Tibial nerve (tissue), 4 donors: ENCODE results near the gene SPSB4. TPM values are rescaled to one million over a fixed set of nuclear protein-coding genes. Genes with fewer than 3 reads are reported as not detected.

ENCODE experiments used
- DNase-seq, 2 donors: peaks; one replicate each; pipeline ENCODE4 v3.0.0-alpha.2; 2019; ENCODE audit warnings: low spot score in 2 of 2
- H3K27ac ChIP-seq, 4 donors: fragments of 200-600 bp; sonication (generic) in 3 of 4; one replicate each; pipeline ENCODE4 v1.5.1; 2017 to 2019; ENCODE audit warnings: mild to moderate bottlenecking in 1 of 4
- H3K27me3 ChIP-seq, 2 donors: fragments of 200-600 bp; sonication (generic) in 1 of 2; one replicate each; pipeline versions ENCODE4 v1.5.1 to v1.6.0; 2017 to 2019
- H3K36me3 ChIP-seq, 3 donors: fragments of 200-600 bp; sonication (generic); one replicate each; pipeline ENCODE4 v1.5.1; 2018 to 2019
- H3K4me1 ChIP-seq, 4 donors: fragments of 200-600 bp; sonication (generic) in 3 of 4; one replicate each; pipeline ENCODE4 v1.5.1; 2017 to 2019
- H3K4me3 ChIP-seq, 4 donors: fragments of 200-600 bp; sonication (generic) in 3 of 4; one replicate each; pipeline ENCODE4 v1.5.1; 2017 to 2019; ENCODE audit warnings: mild to moderate bottlenecking in 1 of 4, moderate library complexity in 1 of 4
- H3K9me3 ChIP-seq, 4 donors: fragments of 200-600 bp; sonication (generic) in 3 of 4; one replicate each; pipeline ENCODE4 v1.5.1; 2017 to 2019
- CTCF ChIP-seq, 5 experiments: fragments of 200-600 bp in 3 of 5; fragments of 450-650 bp in 2 of 5; sonication (generic) in 3 of 5; IDR thresholded peaks; one replicate each; pipeline ENCODE4 v1.5.1; 2016 to 2019; ENCODE audit warnings: antibody characterized with exemption in 5 of 5, mild to moderate bottlenecking in 3 of 5, moderate library complexity in 2 of 5
- EP300 ChIP-seq, 2 donors: sonication (generic); formaldehyde crosslinking; IDR thresholded peaks; one replicate each; pipeline ENCODE4 v1.6.1; 2017; ENCODE audit warnings: antibody characterized with exemption in 2 of 2, mild to moderate bottlenecking in 1 of 2
- POLR2A ChIP-seq, 2 donors: fragments of 450-650 bp; IDR thresholded peaks; one replicate each; pipeline ENCODE4 v1.6.1; 2017; ENCODE audit warnings: antibody characterized with exemption in 2 of 2, mild to moderate bottlenecking in 2 of 2, moderate library complexity in 2 of 2
- WGBS, 2 donors: methylation state at CpG; one replicate each; pipeline ENCODE4 v1.1.5; 2018; 5-methylcytosine and 5-hydroxymethylcytosine counted together
- total RNA-seq, 4 donors: library from RNA; depleted of rRNA; stranded (reverse); fragments of >200 nt; gene quantifications; one replicate each; pipeline ENCODE4 v1.1.0, GENCODE V29; 2016

Gene SPSB4
- total RNA-seq, 4 donors from 2014 or later: 0.63 to 2.0 TPM; not detected in 2

- H3K27me3 ChIP-seq: no peaks in the 10 kb centered on the region
- H3K36me3 ChIP-seq: no peaks in the 10 kb centered on the region
- H3K4me1 ChIP-seq: peaks cover 0 to 10% (median 0%) of the 10 kb centered on the region in 4 donors
- no peak overlapping the region for H3K27ac ChIP-seq
- 83% methylated on average over 9 of the region's 9 CpGs for WGBS, 2 donors
- TF ChIP-seq EP300 (IDR thresholded peaks at IDR 0.05): no peak
- TF ChIP-seq CTCF (IDR thresholded peaks at IDR 0.05): no peak
- TF ChIP-seq POLR2A (IDR thresholded peaks at IDR 0.05): no peak
- no peaks in the 10 kb centered on the region for H3K9me3 ChIP-seq
- no peak for DNase-seq
- H3K4me3 ChIP-seq: no peak overlapping the region
These were observed 101.0 kb downstream of the SPSB4 start for GRCh38 chr3:141152130-141152529.

GRCh38 chr3:141152801-141153678 lies 101.9 kb downstream of the SPSB4 start:
- peaks cover 0 to 10% (median 0%) of the 10 kb centered on the region in 4 donors for H3K4me1 ChIP-seq

GRCh38 chr3:141153679-141153966 lies 102.5 kb downstream of the SPSB4 start:
- 61 to 83% methylated on average over 1 of the region's 1 CpG for WGBS, 2 donors
- Histone ChIP-seq H3K4me3 (no peak overlapping the region), H3K27ac (no peak overlapping the region), H3K4me1 (peaks cover 0 to 10% (median 0%) of the 10 kb centered on the region in 4 donors), H3K36me3 (no peaks in the 10 kb centered on the region), H3K9me3 (no peaks in the 10 kb centered on the region), H3K27me3 (no peaks in the 10 kb centered on the region)
- TF ChIP-seq CTCF (IDR thresholded peaks at IDR 0.05) (no peak), POLR2A (IDR thresholded peaks at IDR 0.05) (no peak), EP300 (IDR thresholded peaks at IDR 0.05) (no peak)
- no peak for DNase-seq

More at GRCh38 chr3:141152801-141153678, 101.9 kb downstream of the SPSB4 start:
- H3K9me3 ChIP-seq: no peaks in the 10 kb centered on the region
- no peak overlapping the region for H3K27ac ChIP-seq
- H3K27me3 ChIP-seq: no peaks in the 10 kb centered on the region
- DNase-seq: no peak
- H3K4me3 ChIP-seq: no peak overlapping the region
- no peak for TF ChIP-seq POLR2A (IDR thresholded peaks at IDR 0.05)
- TF ChIP-seq EP300 (IDR thresholded peaks at IDR 0.05): no peak
- no peak for TF ChIP-seq CTCF (IDR thresholded peaks at IDR 0.05)
- WGBS, 2 donors: 82 to 86% methylated on average over 7 of the region's 7 CpGs
- H3K36me3 ChIP-seq: no peaks in the 10 kb centered on the region

- Histone ChIP-seq H3K27me3 (no peaks in the 10 kb centered on the region), H3K4me1 (no peaks in the 10 kb centered on the region), H3K27ac (peak overlapping the region in 1 of 4 donors; percentile 50), H3K36me3 (no peaks in the 10 kb centered on the region), H3K4me3 (no peak overlapping the region), H3K9me3 (peaks cover 0 to 30% (median 4%) of the 10 kb centered on the region in 4 donors)
- WGBS, 2 donors: 18% methylated on average over 5 of the region's 5 CpGs
- DNase-seq: no peak
- TF ChIP-seq CTCF (IDR thresholded peaks at IDR 0.05) (no peak), EP300 (IDR thresholded peaks at IDR 0.05) (no peak), POLR2A (IDR thresholded peaks at IDR 0.05) (no peak)
These were observed 113.7 kb downstream of the SPSB4 start for GRCh38 chr3:141164852-141165251.

GRCh38 chr3:141167681-141168080 lies 116.5 kb downstream of the SPSB4 start:
- TF ChIP-seq CTCF (IDR thresholded peaks at IDR 0.05): no peak
- TF ChIP-seq POLR2A (IDR thresholded peaks at IDR 0.05): no peak
- no peak for TF ChIP-seq EP300 (IDR thresholded peaks at IDR 0.05)
- Histone ChIP-seq H3K27ac (no peak overlapping the region), H3K4me3 (no peak overlapping the region), H3K4me1 (no peaks in the 10 kb centered on the region), H3K9me3 (peaks cover 0 to 13% (median 0%) of the 10 kb centered on the region in 4 donors), H3K36me3 (no peaks in the 10 kb centered on the region), H3K27me3 (no peaks in the 10 kb centered on the region)
- WGBS, 2 donors: 96 to 97% methylated on average over 4 of the region's 4 CpGs
- no peak for DNase-seq
